Measurements from ENCODE around the gene DENND4A. TPM values are rescaled to one million over a fixed set of nuclear protein-coding genes. Genes with fewer than 3 reads are reported as not detected.
"Not testable (repeated sequence)": the region's sequence is repeated elsewhere in the genome, so short reads cannot be mapped to it uniquely, and the experiment has no call there.

DENND4A gene
- total RNA-seq, 1 experiment from 2014 or later: 19.0 TPM

- DNase-seq (ENCODE audit: low read depth): no peak
These were observed 2.2 kb downstream of the DENND4A start for GRCh38 chr15:65789759-65790425.

GRCh38 chr15:65789105-65789504 lies 3.0 kb downstream of the DENND4A start:
- no peak for DNase-seq (ENCODE audit: low read depth)

- no peak for DNase-seq (ENCODE audit: low read depth)
These were observed 4.8 kb downstream of the DENND4A start for GRCh38 chr15:65787260-65787659.

GRCh38 chr15:65785151-65785550 lies 6.9 kb downstream of the DENND4A start:
- DNase-seq (ENCODE audit: low read depth): no peak

- DNase-seq (ENCODE audit: low read depth): no peak
These were observed 8.2 kb downstream of the DENND4A start for GRCh38 chr15:65783872-65784271.

- no peak for DNase-seq (ENCODE audit: low read depth)
These were observed 10.0 kb downstream of the DENND4A start for GRCh38 chr15:65782096-65782495.

GRCh38 chr15:65778701-65779100 lies 13.4 kb downstream of the DENND4A start:
- not testable (repeated sequence) for DNase-seq (ENCODE audit: low read depth)

GRCh38 chr15:65778269-65778668 lies 13.8 kb downstream of the DENND4A start:
- no peak for DNase-seq (ENCODE audit: low read depth)

GRCh38 chr15:65777843-65778242 lies 14.2 kb downstream of the DENND4A start:
- no peak for DNase-seq (ENCODE audit: low read depth)

- DNase-seq (ENCODE audit: low read depth): no peak
These were observed 15.0 kb downstream of the DENND4A start for GRCh38 chr15:65777053-65777452.

GRCh38 chr15:65773386-65774111 lies 18.5 kb downstream of the DENND4A start:
- DNase-seq (ENCODE audit: low read depth): no peak

GRCh38 chr15:65772930-65773329 lies 19.2 kb downstream of the DENND4A start:
- DNase-seq (ENCODE audit: low read depth): no peak

GRCh38 chr15:65771870-65772269 lies 20.2 kb downstream of the DENND4A start:
- no peak for DNase-seq (ENCODE audit: low read depth)

- no peak for DNase-seq (ENCODE audit: low read depth)
These were observed 22.6 kb downstream of the DENND4A start for GRCh38 chr15:65769482-65769881.

GRCh38 chr15:65767895-65768294 lies 24.2 kb downstream of the DENND4A start:
- DNase-seq (ENCODE audit: low read depth): no peak

GRCh38 chr15:65767264-65767595 lies 24.9 kb downstream of the DENND4A start:
- DNase-seq (ENCODE audit: low read depth): no peak

- no peak for DNase-seq (ENCODE audit: low read depth)
These were observed 25.4 kb downstream of the DENND4A start for GRCh38 chr15:65766422-65767263.

- no peak for DNase-seq (ENCODE audit: low read depth)
These were observed 27.0 kb downstream of the DENND4A start for GRCh38 chr15:65765106-65765505.

GRCh38 chr15:65762914-65763787 lies 28.9 kb downstream of the DENND4A start:
- no peak for DNase-seq (ENCODE audit: low read depth)

- DNase-seq (ENCODE audit: low read depth): no peak
These were observed 29.7 kb downstream of the DENND4A start for GRCh38 chr15:65762399-65762798.

GRCh38 chr15:65761210-65761926 lies 30.7 kb downstream of the DENND4A start:
- DNase-seq (ENCODE audit: low read depth): no peak

All from RPMI7951 (cell line).